Measurements from ENCODE around the gene BOD1.

Gene BOD1

DNA sequence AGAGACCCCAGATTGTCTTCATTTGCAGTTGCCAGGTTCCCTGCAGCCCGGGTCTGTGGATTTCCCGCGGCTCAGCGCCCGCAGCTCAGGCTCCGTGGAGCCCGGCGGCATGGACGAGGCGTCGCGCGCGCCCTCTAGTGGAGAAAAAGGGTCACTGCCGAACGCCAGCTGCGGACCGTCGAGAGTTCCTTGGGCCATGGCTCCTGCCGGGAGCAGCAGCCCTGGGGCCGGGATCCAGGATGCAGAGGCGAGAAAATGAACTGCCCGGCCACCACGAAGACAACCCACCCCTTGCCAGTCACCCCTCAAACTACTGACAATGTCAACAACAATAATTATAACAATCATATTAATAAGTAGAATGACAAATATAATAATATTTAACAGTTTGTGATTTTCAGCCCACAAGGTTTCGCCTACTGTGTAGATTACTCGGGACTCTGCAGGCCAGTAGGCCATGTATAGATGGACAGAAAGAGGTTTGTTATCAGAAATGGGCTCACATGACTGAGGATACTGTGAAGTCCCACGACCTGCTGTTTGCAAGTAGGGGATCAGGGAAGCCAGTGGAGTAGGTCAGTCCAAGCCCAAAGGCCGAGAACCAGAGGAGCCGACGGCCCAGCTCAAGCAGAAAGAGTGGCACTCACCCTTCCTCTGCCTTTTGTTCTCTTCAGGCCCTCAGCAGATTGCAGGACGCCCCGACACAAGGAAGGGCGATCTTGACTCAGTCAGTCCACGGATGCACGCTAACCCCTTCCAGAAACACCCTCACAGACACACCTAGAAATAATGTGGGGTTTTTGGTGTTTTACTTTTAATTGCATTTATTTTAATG is 43.1 kb downstream of the BOD1 start:
- H3K4me3 ChIP-seq (ENCODE audit: low read length), result no peak overlapping the region

DNA sequence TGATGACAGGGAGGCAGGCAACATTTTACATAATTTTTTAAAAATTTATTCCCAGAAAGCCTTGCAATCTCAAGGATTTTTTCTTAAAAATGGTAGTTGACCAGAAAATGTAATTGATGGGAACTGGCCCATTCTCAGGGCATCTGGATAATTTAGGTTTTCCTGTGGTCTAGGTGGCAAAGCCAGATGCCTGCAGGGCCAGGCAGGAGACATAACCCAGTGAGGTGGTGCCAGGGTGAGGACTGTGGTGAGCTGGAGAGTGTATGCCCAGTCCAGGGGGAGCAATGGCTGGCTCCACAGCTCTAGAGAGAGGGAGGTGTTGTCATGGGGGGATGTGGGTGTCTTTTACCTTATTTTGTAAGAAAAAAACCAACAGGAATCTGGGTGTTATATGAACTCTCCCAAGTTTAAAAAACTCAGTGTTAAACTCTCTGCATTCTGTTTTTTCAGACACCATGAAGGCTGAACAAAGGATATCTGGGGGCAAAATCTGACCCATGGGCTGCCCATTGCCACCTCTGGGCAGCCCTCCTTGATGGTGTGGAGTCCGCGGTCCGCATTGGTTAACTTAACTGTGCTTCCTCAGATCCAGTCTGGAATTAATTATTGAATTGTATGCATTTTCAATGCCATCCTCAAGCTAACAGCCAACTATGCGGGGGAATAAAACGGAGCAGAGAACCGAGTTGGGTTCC is 43.9 kb downstream of the BOD1 start:
- H3K4me3 ChIP-seq (ENCODE audit: low read length), result no peak overlapping the region
- TF ChIP-seq, protein P1, sequence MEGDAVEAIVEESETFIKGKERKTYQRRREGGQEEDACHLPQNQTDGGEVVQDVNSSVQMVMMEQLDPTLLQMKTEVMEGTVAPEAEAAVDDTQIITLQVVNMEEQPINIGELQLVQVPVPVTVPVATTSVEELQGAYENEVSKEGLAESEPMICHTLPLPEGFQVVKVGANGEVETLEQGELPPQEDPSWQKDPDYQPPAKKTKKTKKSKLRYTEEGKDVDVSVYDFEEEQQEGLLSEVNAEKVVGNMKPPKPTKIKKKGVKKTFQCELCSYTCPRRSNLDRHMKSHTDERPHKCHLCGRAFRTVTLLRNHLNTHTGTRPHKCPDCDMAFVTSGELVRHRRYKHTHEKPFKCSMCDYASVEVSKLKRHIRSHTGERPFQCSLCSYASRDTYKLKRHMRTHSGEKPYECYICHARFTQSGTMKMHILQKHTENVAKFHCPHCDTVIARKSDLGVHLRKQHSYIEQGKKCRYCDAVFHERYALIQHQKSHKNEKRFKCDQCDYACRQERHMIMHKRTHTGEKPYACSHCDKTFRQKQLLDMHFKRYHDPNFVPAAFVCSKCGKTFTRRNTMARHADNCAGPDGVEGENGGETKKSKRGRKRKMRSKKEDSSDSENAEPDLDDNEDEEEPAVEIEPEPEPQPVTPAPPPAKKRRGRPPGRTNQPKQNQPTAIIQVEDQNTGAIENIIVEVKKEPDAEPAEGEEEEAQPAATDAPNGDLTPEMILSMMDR (IDR thresholded peaks at IDR 0.05; ENCODE audit: insufficient read depth, low read depth, low read length, missing control alignments), result no peak
- DNase-seq (ENCODE audit: low read depth), result no peak

More for the DNA sequence above, 43.1 kb downstream of the BOD1 start:
- DNase-seq (ENCODE audit: low read depth), result peak; percentile 55
- TF ChIP-seq, protein P1 (IDR thresholded peaks at IDR 0.05; ENCODE audit: insufficient read depth, low read depth, low read length, missing control alignments), result peak; percentile 85

GRCh38 chr5:173570321-173571090 is 45.9 kb downstream of the BOD1 start:
- no peak for DNase-seq (ENCODE audit: low read depth)
- H3K4me3 ChIP-seq (ENCODE audit: low read length), result no peak overlapping the region
- TF ChIP-seq, protein P1 (IDR thresholded peaks at IDR 0.05; ENCODE audit: insufficient read depth, low read depth, low read length, missing control alignments), result no peak

- no peak for DNase-seq (ENCODE audit: low read depth)
- H3K4me3 ChIP-seq (ENCODE audit: low read length), result no peak overlapping the region
- TF ChIP-seq, protein P1 (IDR thresholded peaks at IDR 0.05; ENCODE audit: insufficient read depth, low read depth, low read length, missing control alignments), result no peak
Observed at GRCh38 chr5:173568703-173569102, 47.7 kb downstream of the BOD1 start.

DNA sequence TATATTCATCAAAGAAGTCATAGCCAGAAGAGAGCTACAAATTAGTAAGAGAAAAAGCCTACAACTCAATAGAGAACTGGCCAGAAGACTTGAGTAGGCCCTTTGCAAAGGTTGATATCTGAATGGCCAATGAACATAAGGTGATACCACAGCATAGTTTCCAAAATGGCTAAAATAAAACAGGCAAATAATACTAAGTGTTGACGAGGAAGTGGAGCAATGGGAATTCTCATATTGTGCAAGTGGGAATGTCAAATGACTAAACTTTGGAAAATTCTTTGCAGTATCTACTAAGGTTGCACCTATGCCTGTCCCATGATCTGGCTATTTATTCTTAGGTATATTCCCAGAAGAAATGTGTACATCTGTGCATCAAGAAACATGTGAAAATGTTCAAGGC is 48.3 kb downstream of the BOD1 start:
- TF ChIP-seq, protein P1 (IDR thresholded peaks at IDR 0.05; ENCODE audit: insufficient read depth, low read depth, low read length, missing control alignments), result no peak
- peak; percentile 42 for DNase-seq (ENCODE audit: low read depth)
- H3K4me3 ChIP-seq (ENCODE audit: low read length), result no peak overlapping the region

- TF ChIP-seq, protein P1 (IDR thresholded peaks at IDR 0.05; ENCODE audit: insufficient read depth, low read depth, low read length, missing control alignments), result no peak
- H3K4me3 ChIP-seq (ENCODE audit: low read length), result no peak overlapping the region
- peak; percentile 94 for DNase-seq (ENCODE audit: low read depth)
Observed at GRCh38 chr5:173567548-173567947, 48.9 kb downstream of the BOD1 start.

All from epithelial cell of esophagus (primary cell).